HG02623 (cell line): ENCODE results near the gene RAPGEF6.
A peak's percentile ranks its signal among the peaks of the same experiment; 100 is the strongest.

Experiments
- ATAC-seq: cut with Tn5 transposase; IDR thresholded peaks from one replicate; pipeline ENCODE4 v1.9.1; 2021; ENCODE audit warnings: moderate library complexity; ENCODE audit not compliant: unreplicated experiment

Gene RAPGEF6

DNA sequence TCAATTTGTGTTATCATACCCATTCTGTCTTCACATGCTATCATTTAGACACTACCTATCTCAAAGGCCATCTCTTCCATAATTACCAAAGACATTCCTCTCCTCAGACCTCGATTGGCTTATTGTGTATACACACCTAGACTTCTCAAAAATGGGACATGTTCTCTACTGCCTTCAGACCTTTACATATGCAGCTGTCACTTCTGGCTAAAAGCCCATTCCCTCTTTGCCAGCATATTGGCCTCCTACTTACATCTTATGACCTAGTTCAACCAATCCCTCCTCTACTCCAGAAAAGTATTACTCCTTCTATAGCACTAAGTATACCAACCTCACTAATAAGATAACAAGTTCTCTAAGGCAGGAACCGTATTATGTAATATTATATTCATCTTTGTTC is 84.4 kb downstream of the RAPGEF6 start:
- ATAC-seq, result no peak

DNA sequence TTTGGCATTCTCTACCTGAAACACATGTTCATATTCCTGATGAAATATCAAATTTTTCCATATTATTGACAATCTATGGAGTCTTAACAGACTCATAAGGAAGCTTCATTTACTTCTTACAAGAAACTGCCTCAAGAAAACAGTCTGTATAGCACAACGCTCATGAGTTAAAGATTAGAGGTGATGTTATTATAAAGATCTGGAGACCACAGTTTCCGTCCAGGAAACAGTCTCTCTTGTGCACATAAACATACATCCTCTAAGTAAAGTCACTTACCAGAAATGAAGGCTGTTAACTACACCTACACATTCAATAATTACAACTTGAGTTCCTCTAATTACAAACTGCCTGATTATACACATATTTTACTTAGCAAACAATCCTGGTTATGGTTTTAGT is 86.9 kb downstream of the RAPGEF6 start:
- no peak for ATAC-seq

GRCh38 chr5:131545845-131546244 is 89.2 kb downstream of the RAPGEF6 start:
- ATAC-seq, result no peak

DNA sequence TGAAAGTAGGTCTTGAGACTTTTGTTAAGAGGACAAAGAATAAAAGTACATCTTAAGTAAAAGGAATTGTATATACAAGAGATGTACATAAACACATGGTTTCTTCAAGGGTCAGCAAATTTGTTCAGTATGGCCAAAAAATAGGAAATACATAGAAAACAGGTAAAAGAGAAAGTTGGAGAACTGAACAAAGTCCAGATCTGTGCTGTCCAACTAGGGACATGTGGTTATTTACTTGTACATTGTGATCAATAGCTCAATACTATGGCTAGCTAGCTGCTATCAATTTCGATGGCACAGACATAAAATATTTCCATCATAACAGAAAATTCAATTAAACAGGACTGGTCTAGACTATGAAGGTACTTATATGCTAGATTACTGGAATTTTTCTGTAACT is 92.3 kb downstream of the RAPGEF6 start:
- ATAC-seq, result no peak

DNA sequence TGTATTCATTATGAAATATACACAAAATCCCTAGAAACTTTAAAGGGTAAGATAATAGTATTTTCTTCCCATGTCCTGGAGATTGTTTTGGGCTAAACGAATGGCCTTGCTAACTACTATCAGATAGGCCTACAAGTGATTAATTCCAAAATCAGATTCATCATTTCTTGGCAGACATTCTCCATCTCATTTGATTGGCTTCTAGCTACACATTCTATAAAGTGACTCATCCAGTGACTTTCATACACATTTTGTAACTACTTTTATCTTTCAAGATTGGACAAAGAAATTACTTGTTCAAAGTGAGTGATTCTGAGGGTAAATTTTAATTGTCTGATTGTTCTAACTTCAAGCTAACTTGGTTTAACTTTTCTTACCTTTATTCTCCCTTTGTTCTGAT is 93.3 kb downstream of the RAPGEF6 start:
- ATAC-seq, result no peak

DNA sequence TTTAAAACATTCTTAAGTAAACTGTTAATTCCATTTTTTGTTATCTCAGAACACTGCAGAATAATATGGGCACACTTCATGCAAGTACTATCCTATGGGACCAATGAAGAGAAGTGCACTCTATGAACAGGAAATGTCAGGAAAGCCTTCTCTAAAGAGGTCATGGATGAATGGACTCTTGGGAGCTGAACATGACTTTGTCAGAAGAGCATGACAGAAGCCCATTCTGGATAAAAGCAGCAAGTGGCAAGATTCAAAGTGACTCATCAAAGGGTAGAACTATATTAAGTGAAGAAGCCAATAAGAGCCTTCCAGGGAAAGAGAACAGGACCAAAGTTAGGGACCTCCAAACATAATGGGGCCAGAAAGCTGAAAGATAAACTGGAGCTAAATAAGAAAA is 94.0 kb downstream of the RAPGEF6 start:
- no peak for ATAC-seq

GRCh38 chr5:131539251-131539650 is 95.8 kb downstream of the RAPGEF6 start:
- no peak for ATAC-seq

DNA sequence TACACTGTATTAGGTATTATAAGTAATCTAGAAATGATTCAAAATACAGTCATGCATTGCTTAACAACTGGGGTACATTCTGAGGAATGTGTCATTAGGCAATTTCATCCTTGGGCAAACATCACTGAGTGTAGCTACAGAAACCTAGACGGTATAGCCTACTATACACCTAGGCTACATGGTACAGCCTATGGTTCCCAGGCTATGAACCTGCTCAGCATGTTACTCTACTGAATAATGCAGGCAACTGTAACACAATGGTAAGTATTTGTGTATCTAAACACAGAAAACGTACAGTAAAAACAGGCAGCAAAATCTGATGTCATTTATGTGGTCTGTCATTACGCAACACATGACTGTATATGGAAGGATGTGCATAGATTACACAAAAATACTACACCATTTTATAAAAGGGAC is 96.8 kb downstream of the RAPGEF6 start:
- ATAC-seq, result no peak

DNA sequence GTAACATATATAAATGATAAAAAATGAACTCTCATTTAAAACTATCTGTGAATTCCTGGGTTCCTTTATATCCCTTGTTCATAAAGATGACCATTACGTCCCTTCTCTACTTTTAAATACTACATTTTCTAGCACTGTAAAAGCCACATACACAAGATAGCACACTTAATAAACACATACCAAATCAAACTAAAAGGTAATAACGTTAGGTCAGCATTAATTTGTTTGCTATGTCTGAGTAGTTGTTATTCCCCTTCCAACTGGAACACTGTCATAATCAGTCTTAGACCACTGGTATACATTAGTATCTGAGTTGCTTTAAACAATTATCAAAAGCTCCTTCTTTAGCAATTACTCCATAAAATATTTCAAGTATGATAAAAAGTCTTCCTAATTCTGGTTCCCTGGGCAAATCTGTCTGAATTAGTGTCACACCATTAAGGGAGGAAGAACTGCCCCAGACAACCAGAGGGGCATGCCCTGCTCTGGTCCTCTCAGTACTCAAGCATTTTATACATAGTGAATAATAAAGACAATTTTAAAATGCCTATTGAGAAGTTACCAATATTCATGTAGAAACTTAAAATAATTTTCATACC is 98.1 kb downstream of the RAPGEF6 start:
- no peak for ATAC-seq

GRCh38 chr5:131536211-131536826 is 98.7 kb downstream of the RAPGEF6 start:
- ATAC-seq, result peak; percentile 88

DNA sequence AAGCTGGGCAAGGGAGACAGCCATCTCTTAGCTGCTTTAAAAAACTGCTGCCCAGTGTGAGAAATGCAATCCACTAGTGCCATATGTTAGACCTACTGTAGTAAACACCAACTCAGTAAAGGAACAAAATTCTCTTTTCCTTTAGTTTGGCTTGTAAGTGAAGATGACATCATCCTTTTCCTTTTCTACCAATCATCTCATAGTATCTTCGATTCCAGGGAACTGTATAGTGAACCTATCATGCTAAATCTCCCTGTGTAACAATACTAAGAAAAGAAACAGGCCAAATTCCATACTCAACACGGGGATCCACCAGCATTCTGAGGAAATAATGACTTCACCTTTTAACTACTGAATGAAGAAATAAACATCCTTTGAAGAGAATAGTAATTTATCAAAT is 100.1 kb downstream of the RAPGEF6 start:
- ATAC-seq, result no peak

GRCh38 chr5:131533836-131534235 is 101.2 kb downstream of the RAPGEF6 start:
- ATAC-seq, result no peak

- ATAC-seq, result no peak
Measured at GRCh38 chr5:131532031-131532640, 102.9 kb downstream of the RAPGEF6 start.

- no peak for ATAC-seq
Measured at GRCh38 chr5:131530706-131531331, 104.2 kb downstream of the RAPGEF6 start.

GRCh38 chr5:131528682-131529081 is 106.3 kb downstream of the RAPGEF6 start:
- no peak for ATAC-seq

DNA sequence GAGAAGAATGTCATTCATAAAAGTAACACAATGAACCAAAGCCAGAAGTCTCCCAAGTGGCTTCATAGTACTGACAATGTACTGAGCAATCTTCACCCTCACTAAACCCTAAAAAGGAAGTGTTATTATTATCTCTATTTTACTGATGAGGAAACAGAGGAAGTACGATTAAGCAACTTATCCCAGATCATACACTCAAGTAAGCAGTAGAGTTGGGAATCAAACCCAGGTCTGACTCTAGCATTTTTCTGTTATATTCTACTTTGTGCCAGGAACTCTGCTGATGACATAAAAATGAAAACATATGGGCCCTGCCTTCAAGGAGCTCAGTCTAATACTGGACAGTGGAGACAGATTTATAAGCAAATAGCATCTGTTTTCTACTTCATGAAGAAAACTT is 109.2 kb downstream of the RAPGEF6 start:
- no peak for ATAC-seq

DNA sequence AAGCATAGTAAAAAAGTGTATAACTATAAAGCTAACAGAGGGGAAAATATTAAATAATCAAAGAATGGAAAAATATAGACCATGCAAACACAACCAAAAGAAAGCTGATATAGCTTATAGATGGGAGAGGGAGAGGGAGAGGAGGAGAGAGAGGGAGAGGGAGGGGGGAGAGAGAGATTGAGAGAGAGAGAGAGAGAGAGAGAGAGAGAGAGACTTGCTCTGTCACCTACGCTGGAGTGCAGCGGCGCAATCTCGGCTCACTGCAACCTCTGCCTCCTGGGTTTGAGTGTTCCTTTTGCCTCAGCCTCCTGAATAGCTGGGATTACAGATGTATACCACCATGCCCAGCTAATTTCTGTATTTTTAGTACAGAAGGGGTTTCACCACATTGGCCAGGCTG is 110.6 kb downstream of the RAPGEF6 start:
- ATAC-seq, result no peak

- ATAC-seq, result no peak
Measured at GRCh38 chr5:131523500-131524185, 111.4 kb downstream of the RAPGEF6 start.

DNA sequence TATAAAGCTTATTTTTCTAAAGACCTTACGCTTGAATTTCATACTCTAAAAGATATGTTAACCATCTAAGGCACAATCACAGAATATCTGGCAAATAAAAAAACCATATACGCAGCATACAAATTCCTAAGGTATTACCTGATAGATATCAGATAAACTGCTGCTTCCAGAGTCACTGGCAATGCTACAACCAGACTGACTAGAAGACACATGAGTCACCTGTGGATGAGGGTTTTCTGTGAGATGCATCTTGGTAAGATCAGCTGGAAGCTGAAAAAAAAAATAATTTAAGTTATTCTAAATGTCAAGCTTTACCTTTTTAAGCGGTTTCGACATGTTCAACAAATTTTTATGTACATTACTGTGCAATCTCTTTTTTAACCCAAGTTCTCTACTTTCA is 113.8 kb downstream of the RAPGEF6 start:
- no peak for ATAC-seq

GRCh38 chr5:131515348-131515747 is 119.7 kb downstream of the RAPGEF6 start:
- no peak for ATAC-seq
